HepG2 (cell line): ENCODE data around the gene NTF3.

Experiments used
- EP300 ChIP-seq, 3 experiments: sonication (generic) in 1 of 3; formaldehyde crosslinking in 1 of 3; IDR thresholded peaks; 2 replicates each; pipeline versions ENCODE4 v1.5.1 to v1.6.1; 2011 to 2020; ENCODE audit warnings: low read depth in 2 of 3, low read length in 2 of 3, borderline replicate concordance in 1 of 3, improper control_type of control experiment in 1 of 3, mild to moderate bottlenecking in 1 of 3, missing genetic modification reagents in 1 of 3, moderate library complexity in 1 of 3
- SETDB1 ChIP-seq: sonication (generic); formaldehyde crosslinking; IDR thresholded peaks from 2 replicates; pipeline ENCODE4 v1.5.1; 2020; ENCODE audit warnings: missing genetic modification reagents, mild to moderate bottlenecking, borderline replicate concordance
- TF ChIP-seq, protein P1 (sequence below): sonication (generic); formaldehyde crosslinking; IDR thresholded peaks from 2 replicates; pipeline ENCODE4 v1.4.0; 2020; ENCODE audit warnings: missing genetic modification reagents; ENCODE audit errors: not compliant biosample characterization

DNA sequence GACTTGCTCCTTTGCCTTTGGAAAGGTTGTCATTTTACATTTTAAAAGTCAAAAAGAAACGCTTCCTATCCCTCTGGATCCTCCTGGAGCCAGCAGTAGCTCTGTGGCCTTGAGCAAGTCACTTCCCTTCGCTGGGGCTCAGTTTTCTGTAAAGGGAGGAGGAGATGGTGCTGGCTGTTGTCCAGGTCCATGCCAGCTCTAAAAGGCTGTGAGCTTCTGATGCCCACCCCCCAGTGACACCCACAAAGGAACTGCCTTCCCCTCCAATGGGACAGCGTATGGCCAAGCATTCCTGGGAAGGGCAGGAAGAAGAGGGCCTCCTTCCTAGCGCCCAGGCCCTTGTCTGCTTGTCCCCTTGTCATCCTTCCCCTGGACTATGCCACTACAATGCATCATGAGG is 81.5 kb downstream of the NTF3 start:
- TF ChIP-seq, protein P1, sequence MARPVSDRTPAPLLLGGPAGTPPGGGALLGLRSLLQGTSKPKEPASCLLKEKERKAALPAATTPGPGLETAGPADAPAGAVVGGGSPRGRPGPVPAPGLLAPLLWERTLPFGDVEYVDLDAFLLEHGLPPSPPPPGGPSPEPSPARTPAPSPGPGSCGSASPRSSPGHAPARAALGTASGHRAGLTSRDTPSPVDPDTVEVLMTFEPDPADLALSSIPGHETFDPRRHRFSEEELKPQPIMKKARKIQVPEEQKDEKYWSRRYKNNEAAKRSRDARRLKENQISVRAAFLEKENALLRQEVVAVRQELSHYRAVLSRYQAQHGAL (CRISPR knock-in tag): no peak
- TF ChIP-seq EP300 (IDR thresholded peaks at IDR 0.05; ENCODE audit: low read depth in 2 of 2, low read length in 2 of 2): no peak
- no peak for TF ChIP-seq EP300 (CRISPR knock-in tag; IDR thresholded peaks at IDR 0.05; ENCODE audit: borderline replicate concordance)
- TF ChIP-seq SETDB1 (CRISPR knock-in tag): no peak
